Parathyroid adenoma (tissue), 2 donors: ENCODE measurements around the gene SOX30.

Experiments used
- H2AFZ ChIP-seq: fragments of 300-600 bp; sonication (generic); one replicate; pipeline ENCODE4 v1.7.0; 2017; ENCODE audit warnings: antibody characterized with exemption, mild to moderate bottlenecking
- H3K27ac ChIP-seq: fragments of 300-600 bp; sonication (generic); one replicate; pipeline ENCODE4 v1.7.0; 2017
- H3K27me3 ChIP-seq: fragments of 300-600 bp; sonication (generic); one replicate; pipeline ENCODE4 v1.7.0; 2017; ENCODE audit warnings: low read length; ENCODE audit not compliant: control insufficient read depth, insufficient read depth
- H3K36me3 ChIP-seq: fragments of 300-600 bp; sonication (generic); one replicate; pipeline ENCODE4 v1.7.0; 2017; ENCODE audit warnings: low read length; ENCODE audit not compliant: control insufficient read depth, insufficient read depth
- H3K4me1 ChIP-seq: fragments of 300-600 bp; sonication (generic); one replicate; pipeline ENCODE4 v1.7.0; 2017; ENCODE audit warnings: control low read depth
- H3K4me2 ChIP-seq: fragments of 300-600 bp; sonication (generic); one replicate; pipeline ENCODE4 v1.7.0; 2017; ENCODE audit warnings: low read length
- H3K4me3 ChIP-seq: fragments of 300-600 bp; sonication (generic); one replicate; pipeline ENCODE4 v1.7.0; 2017; ENCODE audit warnings: low read depth, low read length
- H3K79me2 ChIP-seq: fragments of 300-600 bp; sonication (generic); one replicate; pipeline ENCODE4 v1.7.0; 2017; ENCODE audit warnings: control low read depth
- H3K9ac ChIP-seq: fragments of 300-600 bp; sonication (generic); one replicate; pipeline ENCODE4 v1.7.0; 2017; ENCODE audit warnings: mild to moderate bottlenecking
- H3K9me3 ChIP-seq: fragments of 300-600 bp; sonication (generic); one replicate; pipeline ENCODE4 v1.7.0; 2017; ENCODE audit warnings: low read length; ENCODE audit not compliant: control insufficient read depth
- CTCF ChIP-seq: fragments of 300-600 bp; sonication (generic); IDR thresholded peaks from one replicate; pipeline ENCODE4 v1.7.0; 2017; ENCODE audit warnings: antibody characterized with exemption, mild to moderate bottlenecking
- donor health status: primary hyperparathyroidism.

SOX30 gene

DNA sequence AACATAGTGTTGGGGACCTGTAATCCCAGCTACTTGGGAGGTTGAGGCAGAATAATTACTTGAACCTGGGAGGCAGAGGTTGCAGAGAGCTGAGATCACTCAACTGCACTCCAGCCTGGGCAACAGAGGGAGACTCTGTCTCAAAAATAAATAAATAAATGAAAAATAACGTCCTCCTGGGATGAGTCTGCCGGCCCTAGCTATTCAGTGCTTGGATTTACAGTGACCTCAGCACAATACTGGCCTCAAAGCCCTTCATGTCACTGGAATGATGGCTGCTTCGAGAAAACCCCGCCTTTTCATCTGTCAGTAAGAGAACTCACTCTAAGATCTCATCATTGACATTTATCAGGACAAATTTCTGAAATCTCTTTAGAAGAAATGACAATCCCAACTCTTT is 35.5 kb downstream of the SOX30 start:
- Histone ChIP-seq H3K27ac (no peak overlapping the region), H3K9ac (no peak overlapping the region), H3K27me3 (no peaks in the 10 kb centered on the region), H3K4me1 (no peaks in the 10 kb centered on the region), H3K4me2 (no peak overlapping the region), H3K79me2 (no peaks in the 10 kb centered on the region), H3K36me3 (no peaks in the 10 kb centered on the region), H3K4me3 (no peak overlapping the region), H2AFZ (no peak overlapping the region), H3K9me3 (no peaks in the 10 kb centered on the region)
- no peak for TF ChIP-seq CTCF

DNA sequence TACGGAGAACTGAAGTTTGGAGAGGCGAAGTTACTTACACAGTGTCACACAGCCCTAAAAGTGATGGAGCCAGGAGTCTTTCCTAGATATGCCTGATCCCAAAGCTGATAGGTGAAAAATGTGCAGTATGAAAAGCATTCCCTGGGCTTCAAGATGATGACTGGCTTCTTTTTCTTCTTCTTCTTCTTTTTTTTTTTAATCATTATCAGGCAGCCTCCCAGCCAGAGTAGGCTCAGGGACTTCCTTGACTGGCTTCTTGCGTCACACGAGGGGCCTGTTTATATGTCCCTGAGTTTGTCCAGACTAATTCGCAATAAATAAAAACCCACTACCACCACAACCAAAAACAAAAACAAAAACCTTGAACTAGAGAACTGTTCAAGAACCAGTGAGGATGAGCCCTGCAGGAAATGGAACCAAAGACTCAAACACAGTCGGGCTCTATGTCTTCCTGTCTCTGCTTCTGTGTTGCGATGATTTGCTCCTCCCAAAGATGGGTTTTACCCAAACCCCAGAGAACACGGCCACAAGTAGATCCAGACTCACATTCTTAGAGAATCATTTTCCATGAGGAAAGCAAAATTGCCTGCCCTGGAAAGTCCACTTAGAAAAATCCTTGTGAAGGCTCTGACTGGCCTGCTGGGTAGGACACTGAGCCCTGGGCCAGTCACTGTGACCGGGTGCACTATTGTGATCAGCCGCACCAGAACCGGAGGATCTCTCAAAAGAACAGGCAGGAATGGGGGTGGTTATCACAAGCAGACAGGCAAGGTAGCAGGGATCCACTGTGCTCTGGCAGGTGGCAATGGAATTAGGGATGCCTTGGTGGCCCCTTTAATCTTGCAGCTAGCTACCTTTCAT is 38.6 kb downstream of the SOX30 start:
- no peaks in the 10 kb centered on the region for H3K79me2 ChIP-seq
- no peaks in the 10 kb centered on the region for H3K4me1 ChIP-seq
- H3K27ac ChIP-seq = no peak overlapping the region
- no peak for TF ChIP-seq CTCF
- no peaks in the 10 kb centered on the region for H3K27me3 ChIP-seq
- no peak overlapping the region for H3K4me3 ChIP-seq
- H2AFZ ChIP-seq = no peak overlapping the region
- no peaks in the 10 kb centered on the region for H3K9me3 ChIP-seq
- H3K36me3 ChIP-seq = no peaks in the 10 kb centered on the region
- H3K4me2 ChIP-seq = no peak overlapping the region
- no peak overlapping the region for H3K9ac ChIP-seq

DNA sequence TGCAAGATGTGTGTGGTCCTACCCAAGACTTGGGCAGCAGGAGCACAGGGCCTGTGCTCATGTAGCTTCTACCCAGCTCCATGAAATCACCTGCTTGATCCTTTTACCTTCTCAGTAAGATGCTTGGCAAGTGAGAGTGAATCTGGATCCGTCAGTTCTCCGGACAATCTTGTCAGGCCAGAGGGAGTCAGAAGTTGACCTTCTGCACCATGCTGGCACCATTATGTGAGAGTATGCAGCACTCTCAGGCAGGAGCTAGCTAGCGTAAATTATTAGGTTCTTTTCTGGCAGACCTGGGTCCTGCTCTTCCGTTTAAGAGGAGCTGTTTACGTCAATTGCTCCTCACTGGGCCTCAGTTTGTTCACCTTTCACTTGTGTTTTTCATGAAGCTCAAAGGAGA is 39.7 kb downstream of the SOX30 start:
- no peak overlapping the region for H3K27ac ChIP-seq
- no peaks in the 10 kb centered on the region for H3K4me1 ChIP-seq
- H3K4me2 ChIP-seq = no peak overlapping the region
- no peak overlapping the region for H2AFZ ChIP-seq
- H3K36me3 ChIP-seq = no peaks in the 10 kb centered on the region
- H3K79me2 ChIP-seq = no peaks in the 10 kb centered on the region
- H3K9ac ChIP-seq = no peak overlapping the region
- TF ChIP-seq CTCF = no peak
- H3K9me3 ChIP-seq = no peaks in the 10 kb centered on the region
- H3K4me3 ChIP-seq = no peak overlapping the region
- no peaks in the 10 kb centered on the region for H3K27me3 ChIP-seq

DNA sequence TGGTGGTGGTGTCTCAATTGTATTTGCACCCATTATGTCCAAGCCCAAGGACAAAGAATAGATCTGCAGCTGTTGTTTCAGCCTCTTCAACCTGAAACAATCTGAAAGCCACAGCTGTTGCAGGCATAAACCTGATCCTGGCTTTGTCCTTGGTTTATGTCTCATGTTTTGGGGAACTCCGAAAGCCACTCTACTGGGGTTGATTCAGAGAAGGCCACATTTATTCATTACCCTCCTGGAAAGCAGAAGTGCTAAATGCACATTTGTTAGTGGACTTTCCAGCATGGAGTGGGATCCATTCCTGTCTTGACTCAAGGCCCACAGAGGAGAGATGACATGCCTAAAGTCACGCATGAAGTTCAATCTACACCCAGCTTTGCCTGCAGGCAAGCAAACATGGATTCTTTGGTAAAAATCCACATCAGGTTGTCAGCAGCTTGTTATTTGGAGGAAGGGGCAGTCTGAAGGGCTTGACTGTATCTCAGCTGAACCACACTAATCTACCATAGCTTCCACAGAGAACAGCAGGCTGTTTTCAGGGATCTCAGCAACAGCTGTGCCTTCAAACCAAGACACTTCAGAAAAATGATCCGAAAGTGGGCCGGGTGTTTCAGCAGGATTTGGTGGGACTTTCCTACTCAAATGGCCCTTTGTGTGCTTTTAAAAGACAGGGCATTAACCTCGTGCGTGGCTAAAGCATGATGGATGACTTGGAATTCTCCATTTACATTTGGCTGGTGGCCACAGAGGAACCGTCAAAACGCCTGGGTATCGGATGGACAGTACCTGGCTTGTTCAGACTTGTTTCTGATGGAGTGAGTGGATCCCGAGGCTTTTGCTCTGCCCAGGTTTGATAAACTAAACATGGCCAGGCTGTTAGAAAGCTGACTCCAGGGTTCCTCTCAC is 40.4 kb downstream of the SOX30 start:
- H3K27me3 ChIP-seq = no peaks in the 10 kb centered on the region
- H3K4me1 ChIP-seq = no peaks in the 10 kb centered on the region
- no peaks in the 10 kb centered on the region for H3K79me2 ChIP-seq
- no peak overlapping the region for H3K4me2 ChIP-seq
- H3K9ac ChIP-seq = no peak overlapping the region
- H3K27ac ChIP-seq = no peak overlapping the region
- no peaks in the 10 kb centered on the region for H3K36me3 ChIP-seq
- H2AFZ ChIP-seq = no peak overlapping the region
- no peak overlapping the region for H3K4me3 ChIP-seq
- no peak for TF ChIP-seq CTCF
- no peaks in the 10 kb centered on the region for H3K9me3 ChIP-seq
